NCI-H446 (cell line): ENCODE results near the gene PIK3C2G.
A peak's percentile ranks its signal among the peaks of the same experiment; 100 is the strongest.

Experiments
- DNase-seq, 2 experiments: peaks; one replicate each; lab custom pipeline; 2025; lab: John Stamatoyannopoulos, UW

PIK3C2G gene

DNA sequence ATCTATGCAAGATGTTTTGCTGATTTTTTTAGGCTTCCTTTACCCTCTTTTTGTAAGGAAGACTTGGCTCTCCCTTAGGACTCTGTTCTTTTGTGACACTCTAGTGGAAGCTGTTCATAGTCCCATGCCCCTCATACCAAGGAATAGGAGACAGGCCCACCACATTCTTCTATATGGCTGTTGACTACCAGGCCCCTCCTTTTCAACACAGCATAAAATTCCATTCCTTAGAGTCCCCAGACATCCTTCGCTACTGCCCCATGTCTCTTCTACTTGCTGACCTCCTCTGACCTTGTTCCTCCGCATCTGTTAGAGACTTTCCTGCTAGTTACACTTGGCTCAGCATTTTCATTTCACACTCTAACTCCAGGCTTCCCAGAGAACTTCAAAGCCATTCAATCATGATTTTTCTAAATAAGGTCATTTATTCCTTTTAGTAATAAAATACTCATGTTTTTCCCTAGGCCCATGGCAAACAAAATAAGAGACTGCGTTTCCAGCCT is 9.7 kb downstream of the PIK3C2G start:
- no peak for DNase-seq

DNA sequence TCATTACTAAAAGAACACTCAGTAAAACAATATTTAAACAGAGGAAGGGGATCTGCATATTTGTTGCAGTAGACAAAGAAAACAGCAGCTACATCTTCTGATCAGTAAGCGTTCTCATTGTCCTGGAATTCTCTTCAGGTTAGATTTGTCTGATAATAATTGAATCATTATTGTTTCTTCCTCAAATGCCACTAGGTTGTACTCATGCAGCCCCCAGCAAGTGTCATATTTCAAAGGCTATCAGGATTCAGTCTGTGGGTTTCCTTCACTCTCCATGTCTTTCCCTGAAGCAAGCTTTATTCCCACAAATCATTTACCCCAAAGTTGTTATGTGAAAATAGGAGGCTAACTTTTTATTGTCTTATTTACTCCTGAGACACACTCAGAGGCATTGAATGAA is 14.7 kb downstream of the PIK3C2G start:
- DNase-seq: no peak

DNA sequence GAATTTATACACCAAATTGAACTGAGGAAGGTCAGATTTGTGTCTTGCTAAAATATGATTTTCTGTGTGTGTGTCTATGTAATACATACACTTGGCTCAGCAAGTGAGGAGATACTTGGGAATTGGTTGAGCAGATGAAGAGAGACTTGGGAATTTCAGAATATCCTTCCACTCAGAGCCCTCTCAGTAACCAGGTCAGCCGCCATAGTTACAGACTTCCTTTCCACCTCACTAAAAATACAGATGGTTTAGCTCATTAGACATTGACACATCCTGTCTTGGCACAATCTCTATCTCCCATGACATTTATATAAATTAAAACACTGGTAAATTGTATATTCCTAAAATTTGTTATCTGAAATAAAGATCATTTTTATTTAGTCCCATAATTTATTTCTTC is 15.9 kb downstream of the PIK3C2G start:
- no peak for DNase-seq

GRCh38 chr12:18280728-18281127 is 19.4 kb downstream of the PIK3C2G start:
- DNase-seq: no peak

- peak; percentile 73 to 79 for DNase-seq
These were observed 20.6 kb downstream of the PIK3C2G start for GRCh38 chr12:18281941-18282340.

GRCh38 chr12:18283831-18284230 is 22.5 kb downstream of the PIK3C2G start:
- DNase-seq: peak; percentile 49 to 62

DNA sequence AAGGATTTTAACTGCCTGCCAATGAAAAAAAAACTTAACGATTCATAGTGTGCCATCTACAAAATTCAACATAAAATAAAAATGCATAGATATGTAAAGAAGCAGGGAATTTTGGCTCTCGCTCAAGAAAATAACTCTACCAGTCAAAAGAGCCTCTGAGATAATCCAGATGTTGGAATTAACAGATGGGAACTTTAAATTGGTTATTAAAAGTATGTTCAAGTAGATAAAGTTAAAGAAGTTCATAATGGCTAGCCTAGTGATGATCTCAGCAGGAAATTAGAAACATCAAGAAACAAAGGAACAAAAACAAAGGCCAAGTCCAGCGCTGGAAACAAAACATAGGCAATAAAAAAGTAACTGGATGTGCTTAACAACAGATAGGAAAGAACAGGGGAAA is 23.1 kb downstream of the PIK3C2G start:
- DNase-seq: no peak

DNA sequence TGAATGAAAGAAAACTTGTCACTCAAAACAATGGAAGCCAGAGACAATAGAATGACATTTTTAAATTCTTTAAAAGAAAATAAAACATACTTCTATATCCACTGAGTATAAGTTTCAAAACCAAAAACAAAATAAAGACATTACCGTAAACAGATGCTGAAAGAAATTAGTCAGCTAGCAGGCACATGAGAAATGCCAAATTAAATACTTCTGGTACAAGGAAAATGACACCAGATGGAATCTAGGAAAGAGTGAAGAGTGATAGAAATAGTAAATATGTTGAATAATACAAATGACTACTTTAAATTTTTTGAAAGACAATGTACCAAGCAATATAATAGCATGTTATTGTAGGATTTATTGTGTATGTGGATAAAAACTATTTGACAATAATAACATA is 23.8 kb downstream of the PIK3C2G start:
- DNase-seq: no peak

DNA sequence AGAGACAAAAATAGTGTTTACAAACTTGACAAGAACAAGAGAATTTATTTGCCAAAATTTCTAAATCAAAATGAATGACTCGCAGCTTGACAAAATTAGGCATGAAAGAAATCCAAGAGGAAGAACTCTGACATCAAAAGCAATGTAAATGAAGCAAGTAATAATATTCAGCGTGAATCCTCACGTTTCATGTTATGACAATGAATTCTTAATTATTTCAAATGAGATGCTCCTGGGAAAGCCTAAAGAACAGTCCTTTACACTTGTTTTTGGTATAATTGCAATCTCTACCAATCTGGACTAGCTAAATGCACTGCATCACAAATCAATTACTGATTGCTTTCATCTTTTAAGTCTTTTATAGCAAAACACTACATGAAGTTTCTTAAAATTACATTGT is 29.1 kb downstream of the PIK3C2G start:
- no peak for DNase-seq

- no peak for DNase-seq
These were observed 33.6 kb downstream of the PIK3C2G start for GRCh38 chr12:18294889-18295288.

DNA sequence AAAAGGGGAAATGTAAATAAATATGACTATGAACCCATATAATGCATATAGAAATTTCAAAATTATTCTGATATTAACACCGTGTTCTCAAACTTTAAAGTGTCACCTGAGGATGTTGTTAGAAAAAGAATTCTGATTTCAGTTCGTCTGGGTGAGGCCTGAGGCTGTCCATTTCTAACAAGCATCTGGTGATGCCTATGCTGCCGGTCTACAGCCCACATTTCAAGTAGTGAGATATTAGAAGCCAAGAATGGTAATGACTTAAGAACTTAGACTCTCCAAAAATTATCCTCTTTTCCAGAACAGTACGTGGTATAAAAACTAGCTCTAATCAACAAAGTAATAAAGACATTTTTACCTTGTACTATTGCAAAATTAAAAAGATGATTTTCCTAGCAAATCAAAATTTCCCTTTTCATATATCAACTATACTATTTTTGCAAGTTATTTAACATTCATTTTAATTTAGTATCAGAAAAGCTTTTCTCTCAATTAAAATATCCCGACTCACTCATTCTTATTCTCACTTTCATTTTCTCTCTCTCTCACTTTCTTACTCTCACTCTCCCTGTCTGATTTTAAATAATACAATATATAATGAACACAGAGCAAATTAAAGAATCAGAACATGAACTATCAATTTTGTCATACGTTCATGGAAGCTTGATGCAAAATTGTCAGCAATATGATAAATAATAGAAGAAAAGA is 35.0 kb downstream of the PIK3C2G start:
- no peak for DNase-seq

- no peak for DNase-seq
These were observed 35.6 kb downstream of the PIK3C2G start for GRCh38 chr12:18296909-18297280.

DNA sequence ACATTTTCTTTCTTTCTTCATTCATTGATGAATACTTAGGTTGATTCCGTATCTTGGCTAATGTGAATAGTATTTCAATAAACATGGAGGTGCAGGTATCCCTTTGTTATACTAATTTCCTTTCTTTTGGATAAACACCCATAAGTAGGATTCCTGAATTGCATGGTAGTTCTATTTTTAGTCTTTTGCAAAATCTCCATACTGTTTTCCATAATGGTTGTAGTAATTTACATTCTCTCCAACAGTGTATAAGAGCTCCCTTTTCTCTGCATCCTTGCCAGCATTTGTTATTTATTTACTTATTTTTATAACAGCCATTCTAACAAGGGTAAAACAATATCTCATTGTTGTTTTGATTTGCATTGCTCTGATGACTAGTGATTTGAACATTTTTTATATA is 36.6 kb downstream of the PIK3C2G start:
- DNase-seq: no peak

DNA sequence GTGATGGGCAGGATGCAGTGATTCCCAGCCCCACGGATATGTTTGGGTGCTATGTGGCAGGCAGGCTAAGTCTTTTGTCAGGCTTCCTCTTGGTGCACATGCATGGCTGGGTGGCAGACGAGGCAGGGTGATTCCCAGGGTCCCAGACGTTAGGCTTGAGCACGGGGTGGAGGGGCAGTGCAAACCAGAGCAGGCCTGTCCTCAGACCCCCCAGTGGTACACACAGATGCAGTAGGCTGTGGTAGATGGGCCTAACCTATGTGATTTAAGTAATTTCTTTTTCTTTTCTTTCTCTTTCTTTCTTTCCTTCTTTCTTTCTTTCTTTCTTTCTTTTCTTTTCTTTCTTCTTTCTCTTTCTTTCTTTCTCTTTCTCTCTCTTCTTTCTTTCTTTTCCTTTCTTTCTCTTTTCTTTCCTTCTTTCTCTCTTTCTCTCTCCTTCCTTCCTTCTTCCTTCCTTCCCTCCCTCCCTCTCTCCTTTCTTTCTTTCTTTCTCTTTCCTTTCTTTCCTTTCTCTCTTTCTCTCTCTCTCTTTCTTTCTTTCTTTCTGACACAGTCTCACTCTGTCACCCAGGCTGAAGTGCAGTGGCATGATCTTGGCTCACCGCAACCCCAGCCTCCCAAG is 41.6 kb downstream of the PIK3C2G start:
- DNase-seq: no peak

DNA sequence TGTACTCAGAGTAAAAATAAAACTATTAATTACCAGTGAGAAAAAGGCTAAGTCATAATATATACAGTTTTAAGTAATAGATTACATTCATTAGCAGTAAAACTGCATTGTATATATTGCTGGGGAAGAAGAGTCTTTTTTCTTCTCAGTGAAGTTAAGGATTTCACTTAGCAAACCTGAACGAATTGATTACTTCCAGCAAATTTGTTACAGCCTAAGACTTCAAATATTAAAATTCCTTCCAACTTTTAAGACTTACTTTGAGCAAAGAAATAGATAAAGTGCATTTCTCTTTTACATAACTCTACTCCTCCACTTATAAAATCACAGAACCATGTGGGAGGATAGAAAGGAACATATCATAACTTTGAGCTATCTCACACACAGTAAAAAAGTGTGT is 43.3 kb downstream of the PIK3C2G start:
- DNase-seq: no peak

DNA sequence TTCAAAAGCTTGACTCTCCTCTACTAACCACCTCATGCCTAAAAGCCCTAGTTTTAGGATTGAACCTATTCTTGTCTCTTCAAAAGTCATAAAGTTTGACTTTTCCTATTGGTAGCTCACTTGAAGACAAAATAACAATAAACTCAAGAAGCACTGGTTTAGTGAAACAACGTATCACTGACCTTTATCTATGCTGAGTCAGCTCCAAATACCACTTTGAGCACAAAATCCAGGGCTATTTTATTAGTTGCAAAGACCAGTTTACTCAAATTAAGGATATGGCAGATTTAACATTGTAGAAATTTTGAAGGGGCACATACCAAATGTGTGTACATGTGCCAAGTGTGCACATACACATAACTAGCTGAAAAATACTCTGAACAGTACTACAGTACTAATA is 45.0 kb downstream of the PIK3C2G start:
- no peak for DNase-seq

GRCh38 chr12:18313306-18313705 is 52.0 kb downstream of the PIK3C2G start:
- no peak for DNase-seq

DNA sequence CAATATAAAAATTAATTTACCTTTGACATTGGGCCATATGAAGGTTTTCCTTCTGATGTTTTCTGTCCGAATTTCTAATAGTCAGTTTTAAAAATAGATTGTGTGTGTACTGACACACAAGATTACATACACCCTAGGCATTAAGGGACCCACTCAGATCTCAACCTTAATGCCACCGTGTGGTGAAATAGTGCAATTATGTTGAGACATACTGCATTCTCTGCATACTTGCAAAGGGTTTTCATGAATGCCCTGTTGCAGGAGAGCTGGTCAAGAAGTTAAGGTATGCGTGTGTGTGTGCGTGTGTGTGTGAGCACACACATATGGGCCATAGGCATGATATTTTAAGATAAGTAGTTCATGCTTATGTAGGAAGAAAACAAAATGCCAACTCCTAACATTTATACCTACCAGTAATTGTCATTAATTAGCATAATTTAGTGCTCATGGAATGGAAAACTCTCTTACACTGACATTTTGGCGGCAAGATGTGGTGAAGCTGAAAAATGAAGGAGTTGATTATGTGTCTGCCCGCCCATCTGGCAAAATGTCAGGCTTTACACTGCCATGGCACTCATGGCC is 58.8 kb downstream of the PIK3C2G start:
- peak; percentile 45 to 76 for DNase-seq

DNA sequence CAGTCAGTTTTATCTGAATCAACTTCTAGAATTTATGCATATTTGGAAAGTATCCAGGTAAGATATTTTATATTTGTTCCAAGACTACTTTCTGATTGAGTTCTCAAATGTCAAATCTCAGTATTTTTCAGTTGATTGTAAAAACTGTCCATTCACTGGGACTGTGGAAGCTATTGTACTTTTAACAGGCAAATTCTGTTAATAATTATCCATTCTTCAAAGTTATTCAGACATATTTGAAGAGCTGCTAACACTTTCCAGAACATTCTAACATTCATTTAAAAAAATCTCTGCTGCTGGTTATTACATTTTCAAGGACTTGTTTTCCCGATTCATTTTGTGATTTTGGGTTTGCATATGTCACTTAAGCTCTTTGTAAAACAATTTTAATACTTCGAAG is 59.7 kb downstream of the PIK3C2G start:
- no peak for DNase-seq

- DNase-seq: no peak
These were observed 61.8 kb downstream of the PIK3C2G start for GRCh38 chr12:18323159-18323558.

GRCh38 chr12:18327036-18327435 is 65.7 kb downstream of the PIK3C2G start:
- DNase-seq: peak in 1 of 2 experiments; percentile 2

DNA sequence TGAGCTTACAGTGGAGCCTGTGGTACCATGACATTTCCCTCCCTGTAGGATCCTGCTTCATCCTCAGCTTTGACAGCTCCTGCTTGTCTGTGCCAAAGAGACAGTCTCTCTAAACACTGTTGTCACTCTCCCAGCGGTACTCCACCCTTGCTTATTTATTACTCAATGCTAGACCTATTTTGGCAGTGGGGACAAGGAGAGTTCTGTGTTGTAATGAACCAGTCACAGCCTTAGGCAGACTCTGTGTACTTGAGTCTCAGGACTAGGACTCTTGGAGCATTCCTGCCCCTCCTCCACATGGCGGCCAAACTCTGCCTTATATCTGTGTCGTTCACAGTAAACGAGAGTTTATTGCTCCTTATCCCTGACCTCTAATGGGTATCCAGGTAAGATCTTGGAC is 70.9 kb downstream of the PIK3C2G start:
- peak in 1 of 2 experiments; percentile 31 for DNase-seq

DNA sequence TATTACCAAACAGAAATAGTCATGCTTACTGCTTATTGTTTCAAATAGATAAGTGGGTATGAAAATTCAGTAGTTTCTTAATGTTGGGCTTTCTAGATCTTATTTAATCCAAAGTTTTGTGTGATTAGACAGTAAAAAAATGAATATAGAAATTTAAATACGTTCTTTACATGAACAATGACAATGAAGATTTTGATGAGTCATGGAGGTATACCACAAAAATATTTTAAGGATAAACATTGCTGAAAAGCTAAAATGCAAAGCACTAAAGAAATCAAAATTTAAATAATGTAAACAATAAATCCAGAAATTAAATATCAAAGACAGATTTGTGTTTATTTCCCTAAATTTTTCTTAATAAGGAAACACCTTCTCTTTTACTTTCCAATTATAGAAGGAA is 78.3 kb downstream of the PIK3C2G start:
- DNase-seq: no peak
